ENCODE data around the gene MUC3A.
"Not testable (repeated sequence)": the region's sequence is repeated elsewhere in the genome, so short reads cannot be mapped to it uniquely, and the experiment has no call there.

Gene MUC3A, protein sequence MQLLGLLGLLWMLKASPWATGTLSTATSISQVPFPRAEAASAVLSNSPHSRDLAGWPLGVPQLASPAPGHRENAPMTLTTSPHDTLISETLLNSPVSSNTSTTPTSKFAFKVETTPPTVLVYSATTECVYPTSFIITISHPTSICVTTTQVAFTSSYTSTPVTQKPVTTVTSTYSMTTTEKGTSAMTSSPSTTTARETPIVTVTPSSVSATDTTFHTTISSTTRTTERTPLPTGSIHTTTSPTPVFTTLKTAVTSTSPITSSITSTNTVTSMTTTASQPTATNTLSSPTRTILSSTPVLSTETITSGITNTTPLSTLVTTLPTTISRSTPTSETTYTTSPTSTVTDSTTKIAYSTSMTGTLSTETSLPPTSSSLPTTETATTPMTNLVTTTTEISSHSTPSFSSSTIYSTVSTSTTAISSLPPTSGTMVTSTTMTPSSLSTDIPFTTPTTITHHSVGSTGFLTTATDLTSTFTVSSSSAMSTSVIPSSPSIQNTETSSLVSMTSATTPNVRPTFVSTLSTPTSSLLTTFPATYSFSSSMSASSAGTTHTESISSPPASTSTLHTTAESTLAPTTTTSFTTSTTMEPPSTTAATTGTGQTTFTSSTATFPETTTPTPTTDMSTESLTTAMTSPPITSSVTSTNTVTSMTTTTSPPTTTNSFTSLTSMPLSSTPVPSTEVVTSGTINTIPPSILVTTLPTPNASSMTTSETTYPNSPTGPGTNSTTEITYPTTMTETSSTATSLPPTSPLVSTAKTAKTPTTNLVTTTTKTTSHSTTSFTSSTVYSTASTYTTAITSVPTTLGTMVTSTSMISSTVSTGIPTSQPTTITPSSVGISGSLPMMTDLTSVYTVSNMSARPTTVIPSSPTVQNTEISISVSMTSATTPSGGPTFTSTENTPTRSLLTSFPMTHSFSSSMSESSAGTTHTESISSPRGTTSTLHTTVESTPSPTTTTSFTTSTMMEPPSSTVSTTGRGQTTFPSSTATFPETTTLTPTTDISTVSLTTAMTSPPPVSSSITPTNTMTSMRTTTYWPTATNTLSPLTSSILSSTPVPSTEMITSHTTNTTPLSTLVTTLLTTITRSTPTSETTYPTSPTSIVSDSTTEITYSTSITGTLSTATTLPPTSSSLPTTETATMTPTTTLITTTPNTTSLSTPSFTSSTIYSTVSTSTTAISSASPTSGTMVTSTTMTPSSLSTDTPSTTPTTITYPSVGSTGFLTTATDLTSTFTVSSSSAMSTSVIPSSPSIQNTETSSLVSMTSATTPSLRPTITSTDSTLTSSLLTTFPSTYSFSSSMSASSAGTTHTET (N-terminal part only)

GRCh38 chr7:100949227-100949932 lies at the start of gene MUC3A:
Gene MUC3A (plus strand): TSS chr7:100949534. CDS start chr7:100949625, 91 bp downstream.
- DNase-seq, result no peak

- no peak for DNase-seq
Measured at GRCh38 chr7:100900978-100901377, 48.4 kb upstream of the MUC3A start.

DNA sequence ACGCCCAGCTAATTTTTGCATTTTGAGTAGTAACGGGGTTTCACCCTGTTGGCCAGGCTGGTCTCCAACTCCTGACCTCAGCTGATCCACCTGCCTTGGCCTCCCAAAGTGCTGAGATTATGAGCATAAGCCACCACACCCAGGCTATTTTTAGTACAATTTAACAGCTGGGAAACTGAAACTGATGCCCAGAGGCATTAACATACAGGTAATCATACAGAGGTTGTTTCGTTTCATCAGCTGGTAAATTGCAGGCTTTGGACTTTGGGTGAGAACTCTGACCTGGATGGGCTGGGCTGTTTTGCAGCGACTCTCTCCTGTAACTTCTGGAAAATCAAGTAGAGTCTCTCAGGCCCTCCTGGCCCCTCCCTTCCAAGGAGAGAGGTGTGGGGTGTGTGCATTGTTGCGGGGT lies 47.4 kb upstream of the MUC3A start:
- no peak for DNase-seq

DNA sequence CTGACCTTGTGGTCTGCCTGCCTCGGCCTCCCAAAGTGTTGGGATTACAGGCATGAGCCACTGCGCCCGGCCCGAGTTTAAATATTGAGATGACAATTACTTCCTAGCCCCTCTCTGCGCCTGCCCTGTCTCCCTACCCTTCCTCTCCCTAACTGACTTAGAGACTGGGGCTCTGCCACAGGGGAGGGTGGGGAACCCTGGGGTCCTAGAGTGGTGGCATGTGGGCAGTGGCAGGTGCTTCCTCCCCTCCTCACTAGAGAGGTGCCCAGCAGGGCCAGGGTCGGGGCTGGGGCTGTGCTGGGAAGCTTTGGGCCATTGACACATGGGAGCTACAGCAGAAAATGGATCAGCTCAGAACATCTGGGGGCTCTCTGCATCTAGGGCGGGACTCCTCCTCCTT lies 46.7 kb upstream of the MUC3A start:
- no peak for DNase-seq

GRCh38 chr7:100908512-100908911 lies 40.8 kb upstream of the MUC3A start:
- DNase-seq, result no peak

DNA sequence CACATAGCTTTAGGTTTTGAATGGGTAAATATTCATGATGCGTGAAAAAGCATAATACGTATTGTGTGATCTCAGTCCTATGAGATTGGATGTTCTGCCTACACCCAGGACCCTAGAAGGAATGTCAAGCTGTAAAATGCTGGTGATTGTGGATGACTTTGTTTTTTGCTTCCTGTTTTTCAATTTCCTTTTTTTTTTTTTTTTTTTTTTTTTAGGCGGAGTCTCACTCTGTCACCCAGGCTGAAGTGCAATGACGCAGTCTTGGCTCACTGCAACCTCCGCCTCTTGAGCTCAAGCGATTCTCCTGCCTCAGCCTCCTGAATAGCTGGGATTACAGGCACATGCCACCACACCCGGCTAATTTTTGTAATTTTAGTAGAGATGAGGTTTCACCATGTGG lies 38.9 kb upstream of the MUC3A start:
- not testable (repeated sequence) for DNase-seq

GRCh38 chr7:100911484-100911883 lies 37.9 kb upstream of the MUC3A start:
- DNase-seq, result no peak

DNA sequence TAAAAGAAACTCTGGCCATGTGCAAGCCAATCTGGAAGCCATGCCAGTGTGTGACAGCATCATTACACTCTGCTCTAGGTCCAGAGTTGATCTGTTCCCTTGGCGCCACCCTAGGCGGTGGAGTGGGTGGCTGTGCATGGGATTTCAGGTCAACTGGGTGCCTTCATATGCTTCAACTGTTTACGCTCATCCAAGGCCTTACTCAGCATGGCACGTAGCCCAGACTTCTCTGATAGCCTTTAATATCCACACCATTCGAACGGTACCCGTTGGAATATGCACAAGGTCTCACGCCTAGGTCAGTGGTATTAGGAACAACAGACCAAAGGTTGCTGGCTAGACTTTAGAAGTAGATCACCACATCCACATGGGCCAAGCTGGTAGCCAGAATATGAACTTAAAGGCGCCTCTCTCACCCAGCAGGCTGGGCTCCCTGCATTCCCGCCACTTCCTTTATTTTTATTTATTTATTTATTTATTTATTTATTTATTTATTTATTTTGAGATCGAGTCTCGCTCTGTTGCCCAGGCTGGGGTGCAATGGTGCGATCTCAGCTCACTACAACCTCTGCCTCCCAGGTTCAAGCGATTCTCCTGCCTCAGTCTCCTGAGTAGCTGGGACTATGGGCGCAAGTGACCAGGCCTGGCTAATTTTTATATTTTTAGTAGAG lies 35.0 kb upstream of the MUC3A start:
- DNase-seq, result no peak

GRCh38 chr7:100914879-100915447 lies 34.4 kb upstream of the MUC3A start:
- DNase-seq, result no peak

- not testable (repeated sequence) for DNase-seq
Measured at GRCh38 chr7:100919335-100919734, 30.0 kb upstream of the MUC3A start.

- not testable (repeated sequence) for DNase-seq
Measured at GRCh38 chr7:100919779-100920437, 29.4 kb upstream of the MUC3A start.

DNA sequence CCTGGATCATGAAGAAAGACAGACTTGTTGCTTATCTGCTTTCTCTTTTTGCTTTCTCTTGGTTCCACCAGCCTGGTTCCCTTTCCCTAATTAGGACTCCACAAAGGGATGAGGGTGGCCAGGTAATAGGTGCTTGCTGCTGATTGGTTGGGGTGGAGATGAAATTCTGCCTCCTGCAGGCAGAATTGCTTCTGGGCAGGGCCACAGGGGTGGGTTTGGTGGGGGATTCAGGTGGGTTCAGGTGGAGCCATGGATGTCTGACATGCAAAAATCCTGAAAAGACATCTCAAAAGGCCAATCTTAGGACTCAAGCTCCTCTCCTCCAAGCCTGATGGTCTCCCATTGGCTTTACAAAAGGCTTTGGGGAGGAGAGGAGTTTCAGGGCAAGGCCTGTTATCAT lies 28.3 kb upstream of the MUC3A start:
- DNase-seq, result no peak

DNA sequence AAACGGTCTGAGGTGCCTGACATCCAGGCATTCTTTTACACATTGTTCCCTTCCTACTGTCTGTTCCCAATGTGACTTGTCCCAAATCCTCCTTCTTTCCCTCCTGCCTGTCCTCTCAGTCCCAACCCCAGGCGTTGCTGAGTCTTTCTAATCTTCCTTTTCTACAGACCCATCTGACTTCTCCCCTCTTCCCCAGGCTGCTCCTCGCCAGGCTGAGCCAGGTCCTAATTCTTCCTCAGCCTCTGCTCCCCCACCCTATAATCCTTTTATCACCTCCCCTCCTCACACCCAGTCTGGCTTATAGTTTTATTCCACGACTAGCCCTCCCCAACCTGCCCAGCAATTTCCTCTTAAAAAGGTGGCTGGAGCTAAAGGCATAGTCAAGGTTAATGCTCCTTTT lies 25.7 kb upstream of the MUC3A start:
- DNase-seq, result not testable (repeated sequence)

GRCh38 chr7:100929808-100930174 lies 19.5 kb upstream of the MUC3A start:
- no peak for DNase-seq

DNA sequence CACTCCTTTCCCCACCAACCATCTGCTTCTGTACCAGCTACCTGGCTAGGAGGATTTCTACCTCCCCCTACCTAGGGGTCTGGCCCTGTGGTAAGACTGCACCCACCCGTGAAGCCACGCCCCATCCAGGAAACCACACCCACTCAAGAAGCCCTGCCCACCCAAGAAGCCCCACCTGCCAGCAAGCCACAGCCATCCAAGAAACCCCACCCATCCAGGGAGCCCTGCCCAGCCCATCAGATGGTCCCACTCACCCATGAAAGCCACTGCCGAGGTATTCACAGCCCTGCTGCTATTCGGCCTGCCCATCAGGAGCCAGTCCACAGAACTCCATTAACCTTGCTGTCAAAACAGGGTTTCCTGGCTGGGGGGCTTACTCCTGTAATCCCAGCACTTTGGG lies 15.6 kb upstream of the MUC3A start:
- DNase-seq, result no peak

DNA sequence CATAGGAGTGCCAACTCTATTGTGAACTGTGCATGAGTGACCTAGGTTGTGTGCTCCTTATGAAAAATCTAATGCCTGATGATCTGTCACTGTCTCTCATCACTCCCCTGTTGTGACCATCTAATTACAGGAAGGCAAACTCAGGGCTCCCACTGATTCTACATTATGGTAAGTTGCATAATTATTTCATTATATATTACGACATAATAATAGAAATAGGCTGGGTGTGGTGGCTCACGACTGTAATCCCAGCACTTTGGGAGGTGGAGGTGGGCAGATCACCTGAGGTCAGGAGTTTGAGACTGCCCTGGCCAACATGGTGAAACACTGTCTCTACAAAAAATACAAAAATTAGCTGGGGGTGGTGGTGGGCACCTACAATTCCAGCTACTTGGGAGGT lies 14.0 kb upstream of the MUC3A start:
- not testable (repeated sequence) for DNase-seq

GRCh38 chr7:100936167-100936566 lies 13.2 kb upstream of the MUC3A start:
- DNase-seq, result not testable (repeated sequence)

- no peak for DNase-seq
Measured at GRCh38 chr7:100942045-100942774, 7.1 kb upstream of the MUC3A start.

- no peak for DNase-seq
Measured at GRCh38 chr7:100943693-100944092, 5.6 kb upstream of the MUC3A start.

GRCh38 chr7:100944138-100944537 lies 5.2 kb upstream of the MUC3A start:
- no peak for DNase-seq
